Measurements from ENCODE around the gene STIMATE. TPM values are rescaled to one million over a fixed set of nuclear protein-coding genes. Genes with fewer than 3 reads are reported as not detected.

STIMATE gene
- polyA plus RNA-seq, 3 donors: 4.1 to 14.4 (median 12.9) TPM

- 88 to 95% (median 93%) methylated on average over 11 of the region's 11 CpGs for WGBS, 3 donors
- no peak overlapping the region for H3K27ac ChIP-seq (ENCODE audit: low read depth, low read length)
These were observed 86.4 kb downstream of the STIMATE start for GRCh38 chr3:52810923-52811322.

DNA sequence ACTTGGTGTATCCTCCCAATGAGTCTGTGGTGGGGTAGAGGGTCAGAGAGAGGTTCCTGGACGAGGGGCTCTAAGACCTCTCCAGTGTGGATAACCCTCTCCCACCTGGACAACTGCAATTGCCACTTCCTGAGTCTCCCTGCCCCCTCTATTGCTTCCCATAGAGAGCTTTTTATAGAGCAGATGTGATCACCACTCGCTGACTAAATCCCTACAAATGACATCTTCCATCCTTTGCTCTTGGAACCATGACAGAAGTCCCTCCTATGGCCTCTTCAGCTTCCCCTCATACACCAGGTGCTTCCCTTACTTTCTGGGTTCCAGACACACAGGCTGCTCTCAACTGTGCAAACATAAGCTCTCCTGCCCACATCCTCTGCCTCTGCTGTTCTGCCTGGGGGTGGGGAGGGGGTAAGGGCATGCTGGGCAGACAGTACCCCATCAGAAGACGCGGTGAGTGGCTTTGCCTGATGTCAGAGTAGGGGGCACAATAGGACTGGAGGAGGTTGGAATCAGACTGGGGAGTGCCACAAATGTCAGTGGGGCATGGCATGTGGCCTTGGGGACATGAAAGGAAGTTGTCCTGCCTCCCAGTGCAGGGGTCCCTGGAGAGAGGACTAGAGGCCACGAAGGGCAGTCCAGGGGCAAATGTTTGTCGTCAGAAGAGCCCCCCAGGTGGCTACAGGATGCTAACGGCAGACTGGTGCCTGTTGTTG is 87.5 kb downstream of the STIMATE start:
- WGBS, 3 donors: 43 to 69% (median 48%) methylated on average over 7 of the region's 7 CpGs
- H3K27ac ChIP-seq (ENCODE audit: low read depth, low read length): no peak overlapping the region

- H3K27ac ChIP-seq (ENCODE audit: low read depth, low read length): no peak overlapping the region
- WGBS, 3 donors: 72 to 81% (median 80%) methylated on average over 2 of the region's 2 CpGs
These were observed 88.2 kb downstream of the STIMATE start for GRCh38 chr3:52809149-52809548.

DNA sequence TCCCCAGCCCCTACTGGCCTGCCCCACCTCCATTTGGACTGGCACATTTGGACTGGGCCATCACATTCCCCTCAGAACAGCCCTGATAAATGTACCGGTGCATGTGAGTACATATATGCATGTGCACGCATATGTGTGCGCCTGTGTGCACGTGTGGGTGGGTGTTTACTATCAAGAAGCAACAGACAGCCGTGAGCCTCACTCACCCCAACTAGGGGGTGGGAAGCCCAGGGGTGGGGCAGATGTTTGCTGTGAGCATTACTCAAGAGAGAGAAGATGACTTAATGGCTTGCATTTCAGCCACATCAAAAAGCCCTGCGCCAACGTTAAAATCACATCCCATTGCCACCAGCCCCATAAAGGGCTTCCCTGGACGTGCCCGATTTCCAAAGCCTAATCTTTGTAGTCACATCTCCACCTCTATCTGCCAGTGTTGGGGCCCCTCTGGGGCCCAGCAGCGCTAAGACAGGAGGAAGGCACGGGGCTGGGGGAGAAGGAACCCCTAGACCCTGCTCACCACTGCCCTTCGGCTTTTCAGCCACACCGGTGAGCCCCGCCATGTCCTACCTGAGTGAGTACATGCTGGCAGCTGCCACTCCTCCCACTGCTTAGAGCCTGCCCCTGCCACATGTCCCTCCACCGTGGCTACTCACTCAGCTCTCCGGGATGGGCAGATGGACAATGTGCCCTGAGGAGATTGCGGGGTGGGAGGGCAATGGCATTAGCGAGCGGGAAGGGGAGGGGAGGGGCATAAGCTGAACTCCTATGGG is 91.9 kb downstream of the STIMATE start:
- 75 to 85% (median 77%) methylated on average over 19 of the region's 19 CpGs for WGBS, 3 donors
- no peak overlapping the region for H3K27ac ChIP-seq (ENCODE audit: low read depth, low read length)

- no peak overlapping the region for H3K27ac ChIP-seq (ENCODE audit: low read depth, low read length)
- WGBS, 3 donors: 58 to 67% (median 60%) methylated on average over 5 of the region's 5 CpGs
These were observed 95.5 kb downstream of the STIMATE start for GRCh38 chr3:52801839-52802238.

DNA sequence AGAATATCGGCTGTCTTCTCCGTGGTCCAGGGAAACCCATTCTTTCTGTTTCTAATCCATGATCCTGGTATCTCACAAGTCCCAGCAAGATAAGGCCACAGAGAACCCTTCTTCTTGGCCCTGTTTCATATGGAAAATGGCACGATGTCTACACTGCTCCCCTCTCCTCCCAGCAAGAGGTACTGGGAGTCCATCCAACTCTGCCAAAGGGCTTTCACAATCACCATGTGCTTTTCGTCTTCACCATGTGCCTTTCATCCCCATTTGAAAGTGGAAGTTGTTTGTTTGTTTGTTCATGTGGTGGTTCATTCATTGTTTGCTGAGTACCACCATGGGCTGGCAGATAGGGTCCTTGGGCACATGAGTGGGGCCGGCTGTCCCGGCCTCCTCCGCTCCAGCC is 97.3 kb downstream of the STIMATE start:
- no peak overlapping the region for H3K27ac ChIP-seq (ENCODE audit: low read depth, low read length)
- 80 to 85% (median 83%) methylated on average over 7 of the region's 7 CpGs for WGBS, 3 donors

- 58 to 67% (median 66%) methylated on average over 14 of the region's 14 CpGs for WGBS, 3 donors
- H3K27ac ChIP-seq (ENCODE audit: low read depth, low read length): no peak overlapping the region
These were observed 98.3 kb downstream of the STIMATE start for GRCh38 chr3:52798978-52799476.

DNA sequence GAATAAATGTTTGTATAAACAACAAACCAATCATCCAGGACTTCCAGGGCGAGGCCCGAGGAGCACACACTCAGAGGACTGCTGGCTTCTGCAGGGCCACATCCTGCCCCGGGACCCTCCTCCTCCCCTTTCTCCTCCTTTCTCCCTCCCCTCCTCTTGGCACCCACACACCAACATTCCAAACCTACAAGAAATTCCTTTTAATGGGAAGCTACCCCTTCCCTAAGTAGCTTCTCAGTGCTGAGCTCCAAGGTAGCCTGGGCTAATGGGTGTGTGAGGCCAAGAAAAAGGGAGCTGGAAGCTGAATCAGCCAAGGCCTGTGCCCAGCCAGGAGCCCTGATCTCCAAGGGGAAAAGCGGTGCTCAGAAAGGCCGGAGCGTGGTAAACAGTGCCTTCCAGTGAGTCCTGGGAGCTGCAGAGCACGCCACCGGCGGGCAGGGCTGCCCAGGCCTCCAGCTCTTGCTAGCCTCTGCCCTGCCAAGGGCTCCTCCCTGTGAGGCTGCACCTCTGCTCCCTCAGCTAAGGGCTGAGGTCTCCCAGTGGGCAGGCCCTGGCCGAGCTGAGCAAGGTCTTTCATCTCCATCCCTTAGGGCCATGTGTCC is 98.9 kb downstream of the STIMATE start:
- WGBS, 3 donors: 78 to 88% (median 81%) methylated on average over 10 of the region's 10 CpGs
- H3K27ac ChIP-seq (ENCODE audit: low read depth, low read length): no peak overlapping the region

- WGBS, 3 donors: 93 to 95% (median 95%) methylated on average over 9 of the region's 9 CpGs
- no peak overlapping the region for H3K27ac ChIP-seq (ENCODE audit: low read depth, low read length)
These were observed 100.9 kb downstream of the STIMATE start for GRCh38 chr3:52796411-52796810.

DNA sequence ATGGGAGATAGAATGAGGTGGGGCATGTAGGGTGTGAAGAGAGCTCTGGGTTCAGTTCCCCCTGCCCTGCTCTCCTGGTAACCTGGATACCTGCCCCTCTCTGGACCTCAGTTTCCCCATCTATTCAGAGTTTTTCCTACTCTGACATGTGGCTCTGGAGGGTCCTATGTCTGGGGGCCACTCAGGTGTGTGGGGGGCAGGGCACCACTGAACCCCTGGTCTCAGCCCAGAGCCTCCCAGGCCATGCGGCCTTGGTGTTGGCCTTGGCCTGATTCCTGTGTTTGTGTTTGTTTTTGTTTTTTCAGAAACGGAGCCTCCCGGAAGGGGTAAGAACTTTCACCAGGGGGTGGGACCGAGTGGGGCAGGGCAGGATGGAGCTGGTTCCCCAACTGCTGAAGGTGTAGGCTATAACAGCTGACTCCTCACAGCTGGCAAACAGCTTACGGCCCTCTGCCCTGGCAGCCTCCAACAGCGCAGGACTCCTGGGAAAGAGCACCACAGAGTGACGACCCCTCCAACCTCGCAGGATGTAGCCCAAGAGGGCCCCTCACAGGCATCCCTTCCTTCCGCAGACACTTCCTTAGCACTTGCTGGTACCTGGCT is 101.9 kb downstream of the STIMATE start:
- no peak overlapping the region for H3K27ac ChIP-seq (ENCODE audit: low read depth, low read length)
- WGBS, 3 donors: 55 to 63% (median 56%) methylated on average over 9 of the region's 9 CpGs

- H3K27ac ChIP-seq (ENCODE audit: low read depth, low read length): no peak within 1 kb of the TSS
- 70 to 85% (median 72%) methylated on average over 10 of the region's 10 CpGs for whole genome bisulfite sequencing, 3 donors
These were observed 102.7 kb downstream of the STIMATE start, which contains the start of gene ITIH3 for GRCh38 chr3:52794612-52795099. Gene ITIH3 (plus strand): TSS chr3:52794796. CDS start chr3:52794804, 8 bp downstream.

GRCh38 chr3:52793702-52794611 is 103.4 kb downstream of the STIMATE start:
- no peak overlapping the region for H3K27ac ChIP-seq (ENCODE audit: low read depth, low read length)
- 74 to 88% (median 80%) methylated on average over 9 of the region's 9 CpGs for WGBS, 3 donors

DNA sequence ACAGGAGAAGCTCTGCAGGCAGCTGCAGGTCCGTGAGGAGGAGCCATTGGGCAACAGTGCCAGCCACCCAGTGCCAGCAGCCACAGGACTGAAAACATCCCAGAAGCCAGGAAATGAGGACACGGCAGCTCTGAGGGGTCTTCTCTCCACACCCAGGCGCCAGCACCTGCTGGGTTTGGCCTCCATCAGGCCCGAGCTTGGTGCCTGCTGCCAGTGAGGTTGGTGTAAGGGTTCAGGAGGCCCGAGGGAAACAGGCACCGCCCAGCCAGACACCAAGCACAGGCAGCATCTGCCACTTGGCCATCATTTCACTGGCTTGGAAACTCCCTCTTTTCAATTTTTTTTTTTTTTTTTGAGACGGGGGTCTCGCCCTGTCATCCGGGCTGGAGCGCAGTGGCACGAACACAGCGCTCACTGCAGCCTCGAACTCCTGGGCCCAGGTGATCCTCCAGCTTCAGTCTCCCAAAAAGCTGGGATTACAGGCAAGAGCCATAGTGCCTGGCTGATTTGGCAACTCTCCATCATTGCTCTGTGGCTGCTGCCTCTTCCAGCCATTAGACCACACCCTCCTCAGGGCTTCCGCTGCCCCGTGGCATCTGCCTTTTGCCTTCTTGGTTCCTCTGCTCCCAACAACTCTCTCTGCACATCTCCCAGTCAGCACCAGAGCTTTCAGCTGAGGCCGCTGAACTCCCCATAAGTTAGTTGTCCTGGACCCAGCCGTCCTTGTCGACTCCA is 104.2 kb downstream of the STIMATE start:
- H3K27ac ChIP-seq (ENCODE audit: low read depth, low read length): no peak overlapping the region
- WGBS, 3 donors: 79 to 91% (median 80%) methylated on average over 17 to 18 of the region's 18 CpGs

GRCh38 chr3:52792413-52792812 is 104.9 kb downstream of the STIMATE start:
- H3K27ac ChIP-seq (ENCODE audit: low read depth, low read length): no peak overlapping the region
- 73 to 92% (median 89%) methylated on average over 7 of the region's 7 CpGs for WGBS, 3 donors

- H3K27ac ChIP-seq (ENCODE audit: low read depth, low read length): no peak overlapping the region
- 74 to 86% (median 83%) methylated on average over 4 of the region's 4 CpGs for WGBS, 3 donors
These were observed 105.4 kb downstream of the STIMATE start for GRCh38 chr3:52791928-52792327.

DNA sequence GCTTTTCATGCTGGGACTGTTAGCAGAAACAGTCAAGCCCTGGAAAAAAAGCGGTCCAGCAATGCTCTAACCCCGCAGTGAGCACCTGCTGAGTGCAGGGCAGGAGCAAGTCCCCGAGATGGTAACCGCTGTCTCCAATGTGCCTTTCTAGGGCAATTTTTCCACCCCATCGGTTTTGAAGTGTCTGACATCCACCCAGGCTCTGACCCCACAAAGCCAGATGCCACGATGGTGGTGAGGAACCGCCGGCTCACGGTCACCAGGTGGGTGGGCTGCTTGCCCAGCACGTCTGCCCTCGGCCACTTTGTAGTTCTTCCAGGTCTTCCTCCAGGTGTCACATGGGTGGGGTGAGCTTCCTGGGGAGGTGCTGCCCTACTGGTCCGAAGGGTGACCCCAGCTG is 106.0 kb downstream of the STIMATE start:
- H3K27ac ChIP-seq (ENCODE audit: low read depth, low read length): no peak overlapping the region
- WGBS, 3 donors: 80 to 85% (median 85%) methylated on average over 12 of the region's 12 CpGs

GRCh38 chr3:52790741-52791140 is 106.6 kb downstream of the STIMATE start:
- WGBS, 3 donors: 87 to 89% (median 88%) methylated on average over 13 of the region's 13 CpGs

More at GRCh38 chr3:52790741-52791140, 106.6 kb downstream of the STIMATE start:
- no peak overlapping the region for H3K27ac ChIP-seq (ENCODE audit: low read depth, low read length)
